SK-N-SH (cell line): ENCODE data around the gene BTRC. TPM values are rescaled to one million over a fixed set of nuclear protein-coding genes. Genes with fewer than 3 reads are reported as not detected.

Experiments
- CTCF ChIA-PET: fragments of 300-600, 350-600 bp; formaldehyde crosslinking; extraction: SDS; loops from one replicate; lab custom pipeline; 2021; lab: Yijun Ruan, JAX
- POLR2A ChIA-PET: fragments of 350-600 bp; sonication (Branson Sonifier 250); formaldehyde crosslinking; extraction: SDS; loops from one replicate; lab custom pipeline; 2020; ENCODE audit warnings: antibody characterized with exemption, inconsistent platforms; lab: Yijun Ruan, JAX
- DNase-seq: peaks from one replicate; pipeline ENCODE4 v3.0.0; 2012
- H2AFZ ChIP-seq: fragments of 200-600 bp; sonication (generic); 2 replicates; pipeline ENCODE4 v1.8.1; 2016; ENCODE audit warnings: antibody characterized with exemption, mild to moderate bottlenecking, low read depth
- H3F3A ChIP-seq: fragments of 200-600 bp; sonication (generic); replicated peaks from 2 replicates; pipeline ENCODE3; 2016; ENCODE audit warnings: antibody characterized with exemption, mild to moderate bottlenecking; ENCODE audit not compliant: insufficient read depth
- H3K27ac ChIP-seq, 2 experiments: fragments of 200-500 bp in 1 of 2; fragments of 200-600 bp in 1 of 2; sonication (Bioruptor generic) in 1 of 2; sonication (generic), shearing (Covaris generic) in 1 of 2; 2 replicates each; pipeline versions ENCODE4 v1.5.1 to v1.6.1; 2014 to 2016; ENCODE audit warnings: low read depth in 2 of 2, inconsistent platforms in 1 of 2, low read length in 1 of 2, mild to moderate bottlenecking in 1 of 2, mixed read lengths in 1 of 2
- H3K27me3 ChIP-seq: fragments of 200-600 bp; sonication (generic), shearing (Covaris generic); 2 replicates; pipeline ENCODE4 v1.6.1; 2016; ENCODE audit warnings: mixed run types; ENCODE audit not compliant: insufficient read depth
- H3K36me3 ChIP-seq, 2 experiments: fragments of 200-500 bp in 1 of 2; fragments of 200-600 bp in 1 of 2; sonication (Bioruptor generic) in 1 of 2; sonication (generic) in 1 of 2; replicated peaks in 1 of 2; 2 replicates each; pipeline versions ENCODE3 to v1.5.1; 2014 to 2016; ENCODE audit warnings: low read length in 1 of 2, mild to moderate bottlenecking in 1 of 2; ENCODE audit not compliant: insufficient read depth in 2 of 2, control insufficient read depth in 1 of 2
- H3K4me1 ChIP-seq, 2 experiments: fragments of 200-500 bp in 1 of 2; fragments of 200-600 bp in 1 of 2; sonication (Bioruptor generic) in 1 of 2; sonication (generic), shearing (Covaris generic) in 1 of 2; 2 replicates each; pipeline versions ENCODE4 v1.5.1 to v1.6.1; 2014 to 2016; ENCODE audit warnings: low read depth in 1 of 2, low read length in 1 of 2, mixed run types in 1 of 2; ENCODE audit not compliant: insufficient read depth in 2 of 2, control insufficient read depth in 1 of 2
- H3K4me2 ChIP-seq: fragments of 200-600 bp; sonication (generic), shearing (Covaris generic); 2 replicates; pipeline ENCODE4 v1.6.1; 2017; ENCODE audit warnings: mixed run types
- H3K4me3 ChIP-seq, 2 experiments: fragments of 200-500 bp in 1 of 2; fragments of 200-600 bp in 1 of 2; sonication (Bioruptor generic) in 1 of 2; sonication (generic), shearing (Covaris generic) in 1 of 2; 2 replicates each; pipeline versions ENCODE4 v1.5.1 to v1.8.1; 2014 to 2016; ENCODE audit warnings: low read depth in 2 of 2, inconsistent platforms in 1 of 2, low read length in 1 of 2, mild to moderate bottlenecking in 1 of 2, mixed read lengths in 1 of 2, moderate library complexity in 1 of 2
- H3K79me2 ChIP-seq: fragments of 200-600 bp; sonication (generic); 2 replicates; pipeline ENCODE4 v1.8.1; 2017; ENCODE audit warnings: mild to moderate bottlenecking; ENCODE audit not compliant: insufficient read depth
- H3K9ac ChIP-seq: fragments of 200-600 bp; sonication (generic); 2 replicates; pipeline ENCODE4 v1.6.1; 2017; ENCODE audit warnings: mixed run types
- H3K9me2 ChIP-seq: fragments of 200-600 bp; sonication (generic); 2 replicates; pipeline ENCODE4 v1.6.1; 2017; ENCODE audit warnings: mixed run types
- H3K9me3 ChIP-seq: fragments of 200-600 bp; sonication (generic); 2 replicates; pipeline ENCODE4 v1.6.1; 2017; ENCODE audit warnings: mixed run types, mild to moderate bottlenecking, moderate library complexity
- H4K20me1 ChIP-seq: fragments of 200-600 bp; sonication (generic); 2 replicates; pipeline ENCODE4 v1.6.1; 2017; ENCODE audit warnings: mild to moderate bottlenecking, mixed run types; ENCODE audit not compliant: insufficient read depth
- CHD2 ChIP-seq: fragments of 150-350 bp; IDR thresholded peaks from 2 replicates; pipeline ENCODE4 v1.6.1; 2018; ENCODE audit warnings: low read length; ENCODE audit not compliant: partially characterized antibody
- CTCF ChIP-seq: fragments of 200-600 bp; sonication (generic); IDR thresholded peaks from 2 replicates; pipeline ENCODE4 v1.6.1; 2017; ENCODE audit warnings: antibody characterized with exemption, mild to moderate bottlenecking, moderate library complexity
- ELF1 ChIP-seq: IDR thresholded peaks from 2 replicates; pipeline ENCODE4 v1.4.0; 2012
- EP300 ChIP-seq, 2 experiments: IDR thresholded peaks; 2 replicates each; pipeline versions ENCODE4 v1.4.0 to v1.6.1; 2012; ENCODE audit warnings: borderline replicate concordance in 1 of 2, low read depth in 1 of 2, low read length in 1 of 2
- EZH2phosphoT487 ChIP-seq: fragments of 200-600 bp; sonication (generic); IDR thresholded peaks from 2 replicates; pipeline ENCODE4 v1.6.1; 2017; ENCODE audit warnings: low read depth, mixed run types, mild to moderate bottlenecking, antibody characterized with exemption, moderate library complexity, borderline replicate concordance
- FOSL2 ChIP-seq: IDR thresholded peaks from 2 replicates; pipeline ENCODE4 v1.4.0; 2012; ENCODE audit warnings: low read depth, mild to moderate bottlenecking, moderate library complexity, borderline replicate concordance
- FOXJ3 ChIP-seq: sonication (generic); formaldehyde crosslinking; IDR thresholded peaks from 2 replicates; pipeline ENCODE4 v1.5.1; 2020; ENCODE audit warnings: mild to moderate bottlenecking, missing genetic modification reagents
- FOXM1 ChIP-seq: IDR thresholded peaks from 2 replicates; pipeline ENCODE4 v1.4.0; 2012; ENCODE audit warnings: low read depth, mild to moderate bottlenecking
- GABPA ChIP-seq: IDR thresholded peaks from 2 replicates; pipeline ENCODE4 v1.4.0; 2012; ENCODE audit warnings: low read depth, mild to moderate bottlenecking
- IRF3 ChIP-seq: fragments of 150-350 bp; IDR thresholded peaks from 2 replicates; pipeline ENCODE4 v1.6.1; 2016; ENCODE audit warnings: mild to moderate bottlenecking, low read depth, low read length
- MAX ChIP-seq: IDR thresholded peaks from 2 replicates; pipeline ENCODE4 v1.4.0; 2012; ENCODE audit warnings: low read depth
- MXI1 ChIP-seq: IDR thresholded peaks from 2 replicates; pipeline ENCODE4 v1.6.1; 2012; ENCODE audit warnings: mild to moderate bottlenecking, low read depth, low read length, improper control_type of control experiment
- NFIC ChIP-seq: IDR thresholded peaks from 2 replicates; pipeline ENCODE4 v1.4.0; 2012; ENCODE audit warnings: borderline replicate concordance
- RAD21 ChIP-seq: IDR thresholded peaks from 2 replicates; pipeline ENCODE4 v1.6.1; 2012; ENCODE audit warnings: mild to moderate bottlenecking, low read length
- RCOR1 ChIP-seq: fragments of 150-350 bp; IDR thresholded peaks from 2 replicates; pipeline ENCODE4 v1.6.1; 2017; ENCODE audit warnings: antibody characterized with exemption, low read length
- SIN3A ChIP-seq: IDR thresholded peaks from 2 replicates; pipeline ENCODE4 v1.6.1; 2012; ENCODE audit warnings: low read depth, mild to moderate bottlenecking, low read length, moderate library complexity, borderline replicate concordance
- SMC3 ChIP-seq: IDR thresholded peaks from 2 replicates; pipeline ENCODE4 v1.6.1; 2012; ENCODE audit warnings: low read depth, low read length, improper control_type of control experiment
- TAF1 ChIP-seq: IDR thresholded peaks from 2 replicates; pipeline ENCODE4 v1.6.1; 2012; ENCODE audit warnings: low read depth, mild to moderate bottlenecking, low read length, moderate library complexity, borderline replicate concordance
- TCF12 ChIP-seq: IDR thresholded peaks from 2 replicates; pipeline ENCODE4 v1.4.0; 2012
- USF1 ChIP-seq: IDR thresholded peaks from 2 replicates; pipeline ENCODE4 v1.4.0; 2012; ENCODE audit warnings: low read depth, borderline replicate concordance
- YY1 ChIP-seq: IDR thresholded peaks from 2 replicates; pipeline ENCODE4 v1.4.0; 2012; ENCODE audit warnings: low read depth, mild to moderate bottlenecking
- ZBTB33 ChIP-seq: IDR thresholded peaks from 2 replicates; pipeline ENCODE4 v1.4.0; 2012; ENCODE audit warnings: low read depth, borderline replicate concordance
- WGBS: methylation state at CpG from one replicate; pipeline ENCODE4 v1.1.6; 2017; ENCODE audit warnings: low lambda C conversion rate; 5-methylcytosine and 5-hydroxymethylcytosine counted together
- polyA plus RNA-seq, 3 experiments: library from polyadenylated mRNA; depleted of rRNA; stranded (reverse); fragments of >200 nt; gene quantifications; 2 replicates each; pipeline ENCODE4 v1.2.3, GENCODE V29; 2012

The BTRC gene
- polyA plus RNA-seq, 1 of the 3 experiments (the other 2 are of a cell fraction), result 6.5 TPM

- H3K4me2 ChIP-seq, result 0 out of 2 replicates have a peak overlapping the region, but pooled peaks have one; percentile 86
Observed at GRCh38 chr10:101569323-101569621, 215.3 kb downstream of the BTRC start.

GRCh38 chr10:101569622-101570427 lies 215.9 kb downstream of the BTRC start:
- Histone ChIP-seq H2AFZ (peak overlapping the region; percentile 93), H3K27ac (peak overlapping the region in 1 of 2 experiments; percentile 56; a peak in 1 of 4 replicates), H3K4me2 (peak overlapping the region; percentile 86), H3K27me3 (no peaks in the 10 kb centered on the region; the same call in 1 of the 2 replicates), H3K9ac (peak overlapping the region; percentile 62; the same call in 1 of the 2 replicates), H3K9me3 (no peaks in the 10 kb centered on the region), H3K4me3 (peak overlapping the region; percentile 66 to 70), H3K4me1 (peaks cover 0 to 29% of the 10 kb centered on the region in 2 experiments; a peak in 1 of 4 replicates), H4K20me1 (no peaks in the 10 kb centered on the region), H3F3A (no peaks in the 10 kb centered on the region), H3K9me2 (no peaks in the 10 kb centered on the region), H3K79me2 (no peaks in the 10 kb centered on the region), H3K36me3 (no peaks in the 10 kb centered on the region)
- WGBS, result 6% methylated on average over 31 of the region's 56 CpGs
- TF ChIP-seq GABPA, result no peak
- TF ChIP-seq RAD21, result peak; percentile 76
- peak; percentile 69 for TF ChIP-seq CTCF
- peak; percentile 52; the same call in 1 of the 2 replicates for TF ChIP-seq MAX
- no peak for TF ChIP-seq ZBTB33
- TF ChIP-seq SIN3A, result peak; percentile 5; the same call in 1 of the 2 replicates
- peak; percentile 69 for TF ChIP-seq SMC3
- TF ChIP-seq FOXJ3 (CRISPR knock-in tag), result no peak
- TF ChIP-seq CHD2, result peak; percentile 77
- ChIA-PET CTCF (interaction anchor here (0.5 to 9.1 kb wide), 58 partner anchors 8 to 439 kb away, joined by 3 to 164 read pairs (median 6); partner anchors contain the start of genes DPCD, NPM3, POLL and TLX1), POLR2A (interaction anchor here (0.7 to 2.2 kb wide), 6 partner anchors 13 to 356 kb away, joined by 3 to 7 read pairs (median 4); partner anchors contain the start of genes DPCD and POLL)
- peak; percentile 98 for DNase-seq

More at GRCh38 chr10:101569323-101569621, 215.3 kb downstream of the BTRC start:
- Histone ChIP-seq H2AFZ (peak overlapping the region; percentile 93; the same call in 1 of the 2 replicates), H3K79me2 (no peaks in the 10 kb centered on the region), H3K9me3 (no peaks in the 10 kb centered on the region), H4K20me1 (no peaks in the 10 kb centered on the region), H3K4me3 (peak overlapping the region in 1 of 2 experiments; percentile 66; a peak in 2 of 4 replicates), H3K27me3 (no peaks in the 10 kb centered on the region; the same call in 1 of the 2 replicates), H3F3A (no peaks in the 10 kb centered on the region), H3K36me3 (no peaks in the 10 kb centered on the region), H3K9me2 (no peaks in the 10 kb centered on the region), H3K4me1 (peaks cover 0 to 29% of the 10 kb centered on the region in 2 experiments; a peak in 1 of 4 replicates), H3K27ac (no peak overlapping the region), H3K9ac (no peak overlapping the region)
- 96% methylated on average over 2 of the region's 11 CpGs for WGBS
- ChIA-PET POLR2A (interaction anchor here (0.7 to 1.5 kb wide), 3 partner anchors 13 to 277 kb away, joined by 3 to 5 read pairs (median 4); no protein-coding TSS in a partner anchor), CTCF (interaction anchor here (0.5 to 9.1 kb wide), 53 partner anchors 9 to 438 kb away, joined by 3 to 164 read pairs (median 6); partner anchors contain the start of genes DPCD, POLL and TLX1)
- TF ChIP-seq EZH2phosphoT487 (no peak), EP300 (IDR thresholded peaks at IDR 0.05; ENCODE audit: borderline replicate concordance in 1 of 2, low read depth in 1 of 2, low read length in 1 of 2) (no peak), FOXM1 (no peak), NFIC (no peak), IRF3 (no peak), FOSL2 (no peak), TCF12 (no peak), YY1 (no peak), USF1 (no peak), TAF1 (no peak), FOXJ3 (CRISPR knock-in tag) (no peak), RCOR1 (no peak), MXI1 (no peak), ELF1 (no peak), GABPA (no peak), CHD2 (no peak)
- DNase-seq, result no peak
